Jurkat, Clone E6-1 (cell line): Measurements from ENCODE around the gene GAS7. TPM values are rescaled to one million over a fixed set of nuclear protein-coding genes. Genes with fewer than 3 reads are reported as not detected.

Source experiments
- DNase-seq: peaks from one replicate; pipeline ENCODE4 v3.0.0-alpha.2; 2011; ENCODE audit warnings: low read depth, low spot score
- H3K4me3 ChIP-seq: 2 replicates; pipeline ENCODE4 v1.5.1; 2011; ENCODE audit warnings: mild to moderate bottlenecking, low read length, control low read depth, moderate library complexity
- polyA plus RNA-seq: library from polyadenylated mRNA; unstranded; fragments of >200 nt; gene quantifications from one replicate; pipeline ENCODE4 v1.2.1, GENCODE V29; 2012; ENCODE audit warnings: missing spikeins; ENCODE audit not compliant: insufficient read length, insufficient read depth

GAS7 gene
- 27.5 TPM for polyA plus RNA-seq

- peak; percentile 97 for DNase-seq
These were observed at the start of gene GAS7 for GRCh38 chr17:10198509-10199249. Gene GAS7, minus strand, starts transcription at chr17:10198606.

DNA sequence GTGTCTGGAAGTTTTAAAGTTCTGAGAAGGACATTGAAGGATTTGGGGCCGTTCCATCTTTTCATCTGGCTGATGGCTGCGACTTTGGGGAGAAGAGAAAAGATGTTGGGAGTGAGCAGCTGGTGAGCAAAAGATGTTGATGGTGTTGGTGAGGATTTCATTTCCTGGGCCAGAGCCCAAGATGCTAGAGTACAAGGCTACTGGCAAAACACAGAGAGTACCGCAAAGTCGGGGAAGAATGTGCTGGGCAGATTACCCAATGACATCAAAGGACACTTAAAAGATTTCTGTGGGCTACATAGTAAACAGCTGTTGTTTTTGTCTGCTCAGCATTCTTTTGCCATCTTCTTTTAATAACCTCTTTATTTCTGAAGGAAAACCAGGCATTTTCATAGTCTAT, 49.4 kb upstream of the GAS7 start:
- DNase-seq: no peak
- no peak overlapping the region for H3K4me3 ChIP-seq

More at GRCh38 chr17:10198509-10199249, at the start of gene GAS7:
- H3K4me3 ChIP-seq: peak within 1 kb of the TSS; percentile 80

DNA sequence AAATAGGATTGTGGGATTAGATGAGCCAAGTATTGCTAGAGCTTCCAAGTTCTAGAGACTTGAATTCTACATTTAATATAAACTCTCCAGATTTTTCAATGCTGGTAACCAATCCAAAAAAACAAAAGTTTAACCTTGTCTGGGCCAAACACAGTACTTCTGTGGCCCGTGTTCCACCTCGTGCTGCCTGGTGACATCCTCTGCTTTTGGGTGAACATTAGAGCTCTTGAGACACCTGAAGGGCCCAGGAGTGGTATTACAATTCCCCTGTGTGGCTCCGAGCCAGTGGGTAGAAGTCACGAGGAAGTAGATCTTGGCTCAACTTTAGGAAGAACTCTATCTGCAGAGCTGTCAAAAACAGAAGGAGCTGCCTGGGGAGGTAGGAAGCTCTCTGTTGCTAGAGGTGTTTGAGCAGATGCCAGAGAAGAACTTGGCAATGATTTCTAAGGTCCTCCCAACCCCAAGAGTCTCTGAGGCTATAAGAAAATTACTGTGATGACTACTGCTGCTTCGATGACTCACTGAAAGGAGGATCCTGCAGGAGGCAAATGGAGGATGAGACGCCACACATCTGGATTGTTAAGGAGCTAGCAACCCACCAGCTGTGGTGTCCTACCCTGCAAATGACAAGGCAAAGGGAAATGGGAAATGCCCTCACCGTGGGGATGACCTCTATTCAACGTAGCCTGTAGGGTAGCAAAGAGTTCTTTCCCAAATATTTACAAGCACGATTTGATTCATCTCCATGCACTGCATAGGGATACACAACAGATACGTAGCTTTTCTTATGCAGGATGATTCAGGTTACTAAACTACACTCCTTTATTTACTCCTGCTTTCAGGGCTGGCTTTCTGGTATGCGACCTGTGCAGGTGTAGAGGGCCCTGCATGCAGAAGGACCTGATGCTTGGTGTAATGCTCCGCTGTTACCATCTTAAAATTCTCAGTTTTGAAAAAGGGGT, 45.8 kb upstream of the GAS7 start:
- H3K4me3 ChIP-seq: no peak overlapping the region
- no peak for DNase-seq

- no peak overlapping the region for H3K4me3 ChIP-seq
- no peak for DNase-seq
These were observed 43.4 kb upstream of the GAS7 start for GRCh38 chr17:10241781-10242180.

DNA sequence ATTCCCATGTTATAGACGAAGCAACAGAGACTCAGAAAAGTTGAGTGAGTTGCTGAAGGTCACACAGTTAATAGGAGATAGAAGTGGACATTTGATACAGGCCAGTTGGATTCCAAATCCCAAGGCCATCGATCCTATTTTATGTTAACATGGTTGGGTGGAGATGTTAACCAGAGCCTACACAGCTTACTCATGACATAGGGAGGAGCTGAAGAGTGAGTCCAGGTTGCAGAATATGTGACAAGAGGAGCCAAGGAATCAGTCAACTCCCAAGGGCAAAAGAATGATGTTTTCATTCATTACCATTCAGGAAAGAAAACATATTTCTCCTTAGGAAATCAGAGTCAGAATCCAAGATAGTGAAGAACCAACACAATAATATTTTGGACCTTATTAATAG, 40.3 kb upstream of the GAS7 start:
- no peak for DNase-seq
- no peak overlapping the region for H3K4me3 ChIP-seq

DNA sequence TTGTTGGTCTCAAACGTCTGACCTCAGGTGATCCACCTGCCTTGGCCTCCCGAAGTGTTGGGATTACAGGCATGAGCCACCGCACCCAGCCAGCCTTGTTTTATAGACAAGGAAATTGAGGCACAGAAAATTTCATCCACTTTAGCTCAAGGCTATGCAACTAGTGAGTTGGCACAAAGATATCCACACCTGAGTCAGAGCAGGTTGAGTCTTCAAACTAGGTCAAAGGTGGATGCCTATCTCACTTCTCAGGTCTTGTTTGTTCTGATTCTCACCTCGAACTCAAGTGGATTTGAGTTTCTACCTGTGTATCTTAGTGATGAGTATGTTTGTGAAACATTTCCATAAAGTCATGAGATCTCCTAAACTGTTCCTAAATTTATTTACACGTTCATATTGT, 35.6 kb upstream of the GAS7 start:
- H3K4me3 ChIP-seq: no peak overlapping the region
- no peak for DNase-seq

DNA sequence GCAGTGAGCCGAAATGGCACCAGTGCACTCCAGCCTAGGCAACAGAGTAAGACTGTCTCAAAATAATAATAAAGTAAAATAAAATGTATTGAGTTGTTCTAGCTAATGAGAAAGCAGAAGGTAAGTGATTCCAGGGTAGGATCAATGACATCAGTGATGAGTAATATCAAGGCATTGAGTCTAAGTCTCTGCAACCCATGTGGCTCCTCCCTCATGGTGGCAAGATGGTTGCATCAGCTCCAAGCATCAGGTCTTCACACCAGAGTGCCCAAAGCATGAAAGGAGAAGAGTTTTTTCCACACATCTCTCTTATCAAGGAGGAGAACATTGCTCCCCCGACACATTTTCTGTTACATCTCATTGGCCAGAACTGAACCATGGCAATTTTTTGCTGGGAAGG, 34.8 kb upstream of the GAS7 start:
- no peak for DNase-seq
- no peak overlapping the region for H3K4me3 ChIP-seq

DNA sequence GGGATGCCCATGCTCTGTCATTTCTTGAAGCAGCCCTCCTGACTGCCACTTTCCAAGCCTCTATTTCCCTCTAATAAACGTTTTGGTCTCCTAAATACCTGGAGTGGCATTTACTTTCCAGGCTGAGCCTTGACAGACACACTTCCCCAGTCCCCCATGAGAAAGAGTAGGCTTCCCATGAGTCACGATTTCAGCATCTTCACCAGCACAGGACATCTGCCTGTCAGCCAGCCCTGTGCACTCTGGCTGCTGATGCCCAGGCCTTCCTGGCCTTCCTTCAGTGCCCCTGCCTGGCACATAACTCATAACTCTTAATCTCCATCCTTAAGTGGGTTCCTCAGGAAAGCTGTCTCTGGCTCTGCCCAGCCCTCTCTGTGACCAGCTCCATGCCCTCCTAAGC, 30.8 kb upstream of the GAS7 start:
- no peak for DNase-seq
- H3K4me3 ChIP-seq: no peak overlapping the region

- DNase-seq: peak; percentile 59
- no peak overlapping the region for H3K4me3 ChIP-seq
These were observed 28.7 kb upstream of the GAS7 start for GRCh38 chr17:10226930-10227695.

DNA sequence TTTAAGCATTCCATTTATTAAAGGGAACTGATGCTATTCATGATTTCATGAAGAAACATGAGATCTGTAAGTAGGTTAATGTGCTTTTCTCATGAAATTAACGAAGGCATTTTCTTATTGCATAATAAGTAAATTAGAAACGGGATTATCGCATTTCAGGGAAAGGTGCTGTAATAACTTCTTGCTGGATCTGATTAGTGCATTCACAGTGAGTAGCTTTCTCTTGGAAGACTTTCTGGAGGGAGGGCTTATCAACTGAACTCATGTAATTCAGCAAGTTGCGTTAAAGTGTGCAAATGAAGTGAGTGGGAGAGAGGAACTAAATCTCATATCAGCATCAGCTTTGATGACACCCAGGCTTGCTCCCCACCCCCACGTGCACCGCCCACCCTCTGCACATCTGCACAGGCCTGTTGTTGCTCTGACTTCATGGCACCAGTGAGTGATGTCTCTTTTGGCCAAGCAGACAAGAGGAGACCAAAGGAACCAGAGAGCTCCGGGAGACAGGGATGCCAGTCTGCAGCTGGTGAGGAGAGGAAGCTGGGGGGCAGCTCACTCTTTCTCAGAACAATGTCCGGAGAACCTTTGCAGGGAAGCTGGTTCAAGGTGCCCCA, 26.3 kb upstream of the GAS7 start:
- no peak overlapping the region for H3K4me3 ChIP-seq
- DNase-seq: peak; percentile 44

- DNase-seq: no peak
- H3K4me3 ChIP-seq: no peak overlapping the region
These were observed 20.8 kb upstream of the GAS7 start for GRCh38 chr17:10219193-10219592.

DNA sequence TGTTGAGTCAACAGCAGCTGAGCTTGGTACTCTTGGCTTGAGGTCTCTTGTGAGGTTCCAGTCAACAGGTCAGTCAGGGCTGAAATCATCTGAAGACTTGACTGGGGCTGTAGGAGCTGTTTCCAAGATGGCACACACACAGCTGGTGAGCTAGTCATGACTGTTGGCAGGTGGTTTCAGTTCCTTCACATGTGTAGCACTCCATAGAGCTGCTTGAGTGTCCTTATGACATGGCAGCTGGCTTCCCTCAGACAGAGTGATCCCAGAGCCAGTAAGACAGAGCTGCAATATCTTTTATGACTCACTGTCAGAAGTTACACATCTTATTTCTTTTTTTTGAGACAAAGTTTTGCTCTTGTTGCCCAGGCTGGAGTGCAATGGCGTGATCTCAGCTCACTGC, 19.5 kb upstream of the GAS7 start:
- DNase-seq: no peak
- H3K4me3 ChIP-seq: no peak overlapping the region

DNA sequence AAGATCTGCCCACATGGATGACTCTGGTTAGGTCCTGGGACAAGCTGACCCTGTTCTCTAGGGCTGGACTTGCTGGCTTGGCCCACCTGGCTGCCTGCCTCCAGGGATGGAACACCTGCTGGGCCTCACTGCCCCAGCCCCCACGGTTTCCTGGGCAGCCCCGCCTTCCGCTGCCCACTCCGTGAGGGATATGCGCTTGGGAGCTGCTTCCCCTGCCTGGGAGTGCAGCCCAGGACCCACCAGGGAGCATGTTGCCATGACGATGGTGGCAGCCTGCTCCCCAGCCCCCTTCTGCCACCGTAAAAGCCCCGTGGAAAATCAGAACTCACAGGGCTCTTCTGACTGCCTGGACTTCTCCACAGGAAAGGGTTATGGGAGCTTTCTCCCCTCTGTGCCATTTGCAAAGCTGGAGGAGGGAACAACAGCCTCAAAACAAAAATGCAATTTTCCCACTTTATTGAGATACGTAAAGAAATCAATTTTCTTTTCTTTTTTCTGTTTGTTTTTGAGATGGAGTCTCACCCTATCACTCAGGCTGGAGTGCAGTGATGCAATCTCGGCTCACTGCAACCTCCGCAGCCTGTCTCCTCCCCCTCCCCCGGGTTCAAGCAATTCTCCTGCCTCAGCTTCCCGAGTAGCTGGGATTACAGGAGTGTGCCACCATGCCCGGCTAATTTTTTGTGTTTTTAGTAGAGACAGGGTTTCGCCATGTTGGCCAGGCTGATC, 18.0 kb upstream of the GAS7 start:
- DNase-seq: no peak
- H3K4me3 ChIP-seq: no peak overlapping the region

- DNase-seq: no peak
- H3K4me3 ChIP-seq: no peak overlapping the region
These were observed 16.9 kb upstream of the GAS7 start for GRCh38 chr17:10215286-10215685.

GRCh38 chr17:10211666-10212065, 13.3 kb upstream of the GAS7 start:
- no peak overlapping the region for H3K4me3 ChIP-seq
- DNase-seq: no peak

DNA sequence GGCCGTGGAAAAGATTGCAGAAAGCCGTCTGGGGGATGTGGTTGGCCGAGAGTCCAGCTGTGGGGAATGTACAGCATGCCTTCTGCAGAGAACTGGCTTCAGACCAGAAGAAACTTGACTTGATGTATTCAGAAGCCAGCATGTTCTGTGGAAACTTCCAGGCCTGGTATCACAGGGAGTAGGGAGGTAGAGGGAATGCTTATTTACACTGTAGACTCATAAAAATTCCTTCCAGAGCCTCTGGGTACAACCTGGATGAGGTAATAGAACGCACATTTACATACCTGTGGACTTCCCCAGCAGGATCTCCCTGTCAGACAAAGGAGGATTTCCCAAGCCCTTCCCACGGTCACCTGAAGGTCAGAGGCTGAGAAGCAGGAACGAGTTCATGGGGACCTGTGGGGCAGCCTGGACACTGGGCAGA, 11.8 kb upstream of the GAS7 start:
- DNase-seq: no peak
- no peak overlapping the region for H3K4me3 ChIP-seq

GRCh38 chr17:10208604-10209193, 10.3 kb upstream of the GAS7 start:
- DNase-seq: no peak
- no peak overlapping the region for H3K4me3 ChIP-seq

GRCh38 chr17:10207153-10207552, 8.7 kb upstream of the GAS7 start:
- H3K4me3 ChIP-seq: no peak overlapping the region
- no peak for DNase-seq
